GM12878 (cell line): ENCODE data around the gene BPGM. TPM values are rescaled to one million over a fixed set of nuclear protein-coding genes. Genes with fewer than 3 reads are reported as not detected.

ENCODE experiments used
- ATAC-seq: fragments of 200-7000 bp; cut with Tn5 transposase; 3 replicates; pipeline ENCODE4 v1.9.1; 2020; ENCODE audit warnings: mild to moderate bottlenecking, moderate library complexity
- BruUV-seq: library from RNA; stranded (reverse); fragments of 400-500 nt; replicated peaks from 2 replicates; lab custom pipeline; 2021; lab: Mats Ljungman, UMichigan
- CTCF ChIA-PET: fragments of 300-600 bp; sonication (Branson Sonifier 250); formaldehyde crosslinking; extraction: SDS; loops from one replicate; lab custom pipeline; 2021; ENCODE audit warnings: inconsistent platforms; lab: Yijun Ruan, JAX
- POLR2A ChIA-PET: fragments of 350-600 bp; formaldehyde crosslinking; extraction: SDS; loops from one replicate; lab custom pipeline; 2021; ENCODE audit warnings: inconsistent platforms; lab: Charles Lee
- RAD21 ChIA-PET: fragments of 300-600 bp; sonication (Branson Sonifier 250); formaldehyde crosslinking; loops from one replicate; lab custom pipeline; 2023; ENCODE audit warnings: antibody characterized with exemption; ENCODE audit not compliant: unreplicated experiment; lab: Charles Lee
- SMC1A ChIA-PET: fragments of 300-600 bp; sonication (Branson Sonifier 250); formaldehyde crosslinking; loops from one replicate; lab custom pipeline; 2023; ENCODE audit not compliant: unreplicated experiment, uncharacterized antibody; lab: Charles Lee
- DNase-seq: peaks from one replicate; pipeline ENCODE4 v3.0.0-alpha.2; 2011; ENCODE audit warnings: low read depth, low spot score
- FAIRE-seq: peaks from 3 replicates; lab custom pipeline; 2011; peaks lifted over from hg19 to GRCh38; lab: Jason Lieb, UNC
- H2AFZ ChIP-seq: 2 replicates; pipeline ENCODE4 v1.6.0; 2011; ENCODE audit warnings: low read depth, low read length, control low read depth; ENCODE audit not compliant: control insufficient read depth
- H3K27ac ChIP-seq: 2 replicates; pipeline ENCODE4 v1.5.1; 2011; ENCODE audit warnings: control low read depth; ENCODE audit not compliant: control insufficient read depth, insufficient read depth
- H3K27me3 ChIP-seq, 2 experiments: replicated peaks in 1 of 2; 2 replicates each; pipeline versions ENCODE4 v1.6.0 to v1.6.1; 2011; ENCODE audit warnings: low read length in 1 of 2; ENCODE audit not compliant: control insufficient read depth in 2 of 2, insufficient read depth in 2 of 2
- H3K36me3 ChIP-seq, 2 experiments: 2 replicates each; pipeline ENCODE4 v1.5.1; 2011; ENCODE audit warnings: low read length in 1 of 2; ENCODE audit not compliant: control insufficient read depth in 2 of 2, insufficient read depth in 2 of 2
- H3K4me1 ChIP-seq: 2 replicates; pipeline ENCODE4 v1.6.1; 2011; ENCODE audit warnings: mild to moderate bottlenecking, low read length, moderate library complexity, mixed read lengths; ENCODE audit not compliant: control insufficient read depth, insufficient read depth
- H3K4me2 ChIP-seq: 2 replicates; pipeline ENCODE4 v1.6.0; 2011; ENCODE audit warnings: control low read depth; ENCODE audit not compliant: control insufficient read depth, insufficient read depth
- H3K4me3 ChIP-seq: fragments of 200-600 bp; sonication (generic); 2 replicates; pipeline ENCODE4 v1.5.1; 2016
- H3K79me2 ChIP-seq: 2 replicates; pipeline ENCODE4 v1.6.0; 2011; ENCODE audit warnings: low read length; ENCODE audit not compliant: control insufficient read depth, insufficient read depth
- H3K9ac ChIP-seq: 2 replicates; pipeline ENCODE4 v1.8.0; 2011; ENCODE audit warnings: low read length, control low read depth, mixed read lengths; ENCODE audit not compliant: control insufficient read depth, insufficient read depth
- H3K9me3 ChIP-seq: replicated peaks from 3 replicates; pipeline ENCODE4 v1.5.1; 2011; ENCODE audit warnings: mild to moderate bottlenecking, low read length; ENCODE audit not compliant: control insufficient read depth, insufficient read depth
- H4K20me1 ChIP-seq: 2 replicates; pipeline ENCODE4 v1.6.0; 2011; ENCODE audit not compliant: control insufficient read depth, insufficient read depth
- CEBPB ChIP-seq, 2 experiments: fragments of 150-350 bp in 1 of 2; IDR thresholded peaks; 2 replicates each; pipeline ENCODE4 v1.6.1; 2012 to 2014; ENCODE audit warnings: low read depth in 2 of 2, low read length in 2 of 2, borderline replicate concordance in 1 of 2, inconsistent platforms in 1 of 2
- CHD1 ChIP-seq: IDR thresholded peaks from 2 replicates; pipeline ENCODE4 v1.6.1; 2012; ENCODE audit warnings: low read depth, low read length, improper control_type of control experiment
- GATAD2B ChIP-seq: fragments of 450-650 bp; conservative IDR thresholded peaks from 2 replicates; pipeline ENCODE4 v1.6.1; 2017; ENCODE audit warnings: low read depth, mild to moderate bottlenecking, moderate library complexity
- HCFC1 ChIP-seq: fragments of 150-350 bp; IDR thresholded peaks from 2 replicates; pipeline ENCODE4 v1.6.1; 2014; ENCODE audit warnings: low read length
- HDAC6 ChIP-seq: fragments of 200-600 bp; sonication (generic); IDR thresholded peaks from one replicate; pipeline ENCODE4 v1.8.0; 2017; ENCODE audit warnings: antibody characterized with exemption; ENCODE audit not compliant: unreplicated experiment
- IRF3 ChIP-seq: fragments of 450-650 bp; IDR thresholded peaks from 2 replicates; pipeline ENCODE4 v1.6.1; 2014; ENCODE audit warnings: mild to moderate bottlenecking
- MTA2 ChIP-seq: fragments of 450-650 bp; IDR thresholded peaks from 2 replicates; pipeline ENCODE4 v1.6.1; 2016; ENCODE audit warnings: low read depth, mild to moderate bottlenecking, moderate library complexity
- NFYA ChIP-seq: IDR thresholded peaks from 2 replicates; pipeline ENCODE4 v1.6.1; 2011; ENCODE audit warnings: low read depth, mild to moderate bottlenecking, low read length, improper control_type of control experiment, borderline replicate concordance
- PBX3 ChIP-seq: IDR thresholded peaks from 2 replicates; pipeline ENCODE4 v1.6.1; 2011; ENCODE audit warnings: mild to moderate bottlenecking, low read depth, low read length, moderate library complexity; ENCODE audit not compliant: insufficient replicate concordance
- RB1 ChIP-seq: fragments of 450-650 bp; formaldehyde crosslinking; IDR thresholded peaks from 2 replicates; pipeline ENCODE4 v1.6.1; 2017; ENCODE audit warnings: mild to moderate bottlenecking, borderline replicate concordance
- SMAD1 ChIP-seq: fragments of 450-650 bp; IDR thresholded peaks from 2 replicates; pipeline ENCODE4 v1.6.1; 2018; ENCODE audit warnings: mild to moderate bottlenecking, low read depth; ENCODE audit not compliant: partially characterized antibody
- SUZ12 ChIP-seq: fragments of 200-600 bp; sonication (generic); IDR thresholded peaks from one replicate; pipeline ENCODE4 v1.6.1; 2018; ENCODE audit warnings: antibody characterized with exemption, mild to moderate bottlenecking; ENCODE audit not compliant: unreplicated experiment
- TCF3 ChIP-seq: IDR thresholded peaks from 2 replicates; pipeline ENCODE4 v1.6.1; 2012; ENCODE audit warnings: low read depth, mild to moderate bottlenecking, low read length, borderline replicate concordance; ENCODE audit not compliant: insufficient read depth
- WGBS: methylation state at CpG from one replicate; pipeline ENCODE4 v1.1.6; 2016; ENCODE audit warnings: low lambda C conversion rate; ENCODE audit not compliant: insufficient replicate concordance, insufficient coverage; ENCODE audit errors: missing lambda C conversion rate; 5-methylcytosine and 5-hydroxymethylcytosine counted together
- in situ Hi-C: fragments of 300-500 bp; cut with MboI; formaldehyde crosslinking; loops from 9 replicates; pipeline ENCODE4 v1.14.3; 2018; ENCODE audit warnings: mixed read lengths
- intact Hi-C: fragments of 100-400 bp; cut with micrococcal nuclease; formaldehyde crosslinking; loops from one replicate; pipeline ENCODE4 v1.14.2; 2022; ENCODE audit not compliant: unreplicated experiment
- polyA plus RNA-seq, 11 experiments: library from polyadenylated mRNA; depleted of rRNA in 4 of 11; unstranded in 6 of 11; stranded (reverse) in 5 of 11; fragments of >200 nt; fragmentation: Nextera tagmentation in 4 of 11; fragmentation: Illumina TruSeq in 1 of 11; extraction: Ambion mirVana in 4 of 11; extraction: Trizol in 1 of 11; gene quantifications; 1 replicate in 1 of 11; 2 replicates in 10 of 11; pipeline versions ENCODE4 v1.2.1 to v1.2.3, GENCODE V29; 2011 to 2016; ENCODE audit warnings: inconsistent platforms in 2 of 11, missing spikeins in 2 of 11, low read depth in 1 of 11
- total RNA-seq, 4 experiments: library from RNA; depleted of rRNA in 3 of 4; stranded (reverse); fragments of >200 nt in 3 of 4; fragmentation: Illumina TruSeq in 1 of 4; extraction: Trizol in 1 of 4; gene quantifications; 2 replicates each; pipeline versions ENCODE4 v1.2.1 to v1.2.3, GENCODE V29; 2013 to 2021

BPGM gene
- total and polyA plus RNA-seq, 10 of the 15 experiments (the other 5 are each of a cell fraction or from before 2014, with no cell fraction given), result 9.0 to 20.1 (median 15.2) TPM

GRCh38 chr7:134601459-134601858 is 45.2 kb upstream of the BPGM start:
- 0% methylated on average over 4 of the region's 4 CpGs for WGBS
- no peak overlapping the region for H2AFZ ChIP-seq
- TF ChIP-seq CHD1 (no peak), MTA2 (no peak), GATAD2B (no peak), RB1 (no peak), NFYA (no peak), CEBPB (IDR thresholded peaks at IDR 0.05; ENCODE audit: borderline replicate concordance in 1 of 2, low read depth in 2 of 2, low read length in 2 of 2) (no peak), PBX3 (no peak), HDAC6 (no peak), IRF3 (no peak), TCF3 (no peak), HCFC1 (no peak), SMAD1 (no peak), SUZ12 (no peak)
- no peaks in the 10 kb centered on the region for H3K27me3 ChIP-seq
- H4K20me1 ChIP-seq, result no peaks in the 10 kb centered on the region
- ChIA-PET CTCF (interaction anchor here (1.5 to 3.8 kb wide), 2 partner anchors 53 to 169 kb away, joined by 3 to 23 read pairs; partner anchors contain the start of gene AKR1B15), POLR2A (no interaction called here), SMC1A (interaction anchor here (2.1 kb wide), 1 partner anchor 169 kb away, joined by 13 read pairs; no protein-coding TSS in a partner anchor), RAD21 (no interaction called here)
- no TSS peak for BruUV-seq
- no peaks in the 10 kb centered on the region; the same call in 2 of the 3 replicates for H3K9me3 ChIP-seq
- no peaks in the 10 kb centered on the region for H3K79me2 ChIP-seq
- DNase-seq (no peak), FAIRE-seq (no peak), ATAC-seq (no peak)
- H3K4me1 ChIP-seq, result no peaks in the 10 kb centered on the region
- no peaks in the 10 kb centered on the region for H3K36me3 ChIP-seq
- H3K4me2 ChIP-seq, result no peak overlapping the region
- no peak overlapping the region for H3K9ac ChIP-seq
- H3K27ac ChIP-seq, result no peak overlapping the region
- no peak overlapping the region for H3K4me3 ChIP-seq
- in situ Hi-C loops (loop anchor here (5.0 kb wide), 2 partner anchors 89 to 169 kb away; no protein-coding TSS in a partner anchor), intact Hi-C loops (no loop called here)
